HG03469 (cell line): ENCODE measurements around the gene KIAA1671.
"Not testable (repeated sequence)": the region's sequence is repeated elsewhere in the genome, so short reads cannot be mapped to it uniquely, and the experiment has no call there.

ENCODE experiments used
- ATAC-seq: cut with Tn5 transposase; IDR thresholded peaks from one replicate; pipeline ENCODE4 v1.9.1; 2021; ENCODE audit warnings: mild to moderate bottlenecking, moderate library complexity, moderate number of reproducible peaks; ENCODE audit not compliant: unreplicated experiment

The KIAA1671 gene

GRCh38 chr22:25161916-25162530 lies 209.5 kb downstream of the KIAA1671 start:
- ATAC-seq: no peak

GRCh38 chr22:25162561-25162960 lies 210.0 kb downstream of the KIAA1671 start:
- no peak for ATAC-seq

- ATAC-seq: no peak
These were observed 213.3 kb downstream of the KIAA1671 start for GRCh38 chr22:25165785-25166184.

GRCh38 chr22:25166266-25167040 lies 213.9 kb downstream of the KIAA1671 start:
- no peak for ATAC-seq

- no peak for ATAC-seq
These were observed 214.6 kb downstream of the KIAA1671 start for GRCh38 chr22:25167082-25167481.

GRCh38 chr22:25167834-25168601 lies 215.5 kb downstream of the KIAA1671 start:
- ATAC-seq: no peak

- ATAC-seq: no peak
These were observed 216.9 kb downstream of the KIAA1671 start for GRCh38 chr22:25169278-25170031.

- no peak for ATAC-seq
These were observed 218.0 kb downstream of the KIAA1671 start for GRCh38 chr22:25170426-25170980.

- ATAC-seq: no peak
These were observed 219.6 kb downstream of the KIAA1671 start for GRCh38 chr22:25172153-25172552.

- ATAC-seq: no peak
These were observed 221.8 kb downstream of the KIAA1671 start for GRCh38 chr22:25174156-25174887.

GRCh38 chr22:25174888-25175411 lies 222.4 kb downstream of the KIAA1671 start:
- ATAC-seq: no peak

GRCh38 chr22:25176175-25176574 lies 223.7 kb downstream of the KIAA1671 start:
- no peak for ATAC-seq

GRCh38 chr22:25176799-25177198 lies 224.3 kb downstream of the KIAA1671 start:
- ATAC-seq: no peak

- no peak for ATAC-seq
These were observed 224.7 kb downstream of the KIAA1671 start for GRCh38 chr22:25177226-25177625.

- no peak for ATAC-seq
These were observed 225.4 kb downstream of the KIAA1671 start for GRCh38 chr22:25177895-25178294.

GRCh38 chr22:25178348-25178747 lies 225.8 kb downstream of the KIAA1671 start:
- not testable (repeated sequence) for ATAC-seq

- ATAC-seq: not testable (repeated sequence)
These were observed 226.5 kb downstream of the KIAA1671 start for GRCh38 chr22:25178869-25179631.

- no peak for ATAC-seq
These were observed 229.9 kb downstream of the KIAA1671 start for GRCh38 chr22:25182131-25183110.
